ENCODE data around the gene CA10.

Gene CA10

DNA sequence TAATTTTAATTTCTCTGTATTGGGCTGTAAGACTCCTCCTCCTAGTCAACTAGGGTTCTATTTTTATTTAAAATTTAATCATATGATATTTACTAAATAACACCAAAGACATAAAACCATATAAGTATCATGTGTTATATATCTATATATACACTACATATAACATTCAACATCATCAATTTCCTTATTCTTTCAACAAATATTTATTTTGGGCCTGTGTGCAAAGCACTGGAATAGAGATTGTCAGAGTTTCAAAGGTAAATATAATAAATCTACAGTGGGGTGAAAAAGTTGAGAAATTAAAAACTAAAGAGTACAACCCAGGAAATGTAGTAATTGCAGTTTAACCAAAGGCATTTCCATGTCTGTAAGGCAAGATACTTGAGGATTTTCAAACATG, 364.0 kb downstream of the CA10 start:
- H3K27me3 ChIP-seq (ENCODE audit: insufficient read depth, insufficient read length): no peaks in the 10 kb centered on the region
- no peak overlapping the region for H3K4me3 ChIP-seq (ENCODE audit: insufficient read length, low read depth)
- no peak overlapping the region for H3K9ac ChIP-seq (ENCODE audit: insufficient read length, low read depth)
- no peaks in the 10 kb centered on the region for H3K9me3 ChIP-seq (ENCODE audit: insufficient read depth, low read length)
- no peak for DNase-seq (ENCODE audit: low read depth, low spot score)
- H3K4me1 ChIP-seq (ENCODE audit: insufficient read depth, insufficient read length): no peaks in the 10 kb centered on the region
- TF ChIP-seq YY1 (IDR thresholded peaks at IDR 0.05; ENCODE audit: insufficient read depth, insufficient read length): no peak
- TF ChIP-seq SUZ12 (IDR thresholded peaks at IDR 0.05; ENCODE audit: extremely low read depth, insufficient read depth, insufficient read length): no peak
- TF ChIP-seq ZNF274 (IDR thresholded peaks at IDR 0.05; ENCODE audit: low read depth, low read length): no peak
- H3K36me3 ChIP-seq (ENCODE audit: insufficient read depth, insufficient read length, low read length): no peaks in the 10 kb centered on the region

DNA sequence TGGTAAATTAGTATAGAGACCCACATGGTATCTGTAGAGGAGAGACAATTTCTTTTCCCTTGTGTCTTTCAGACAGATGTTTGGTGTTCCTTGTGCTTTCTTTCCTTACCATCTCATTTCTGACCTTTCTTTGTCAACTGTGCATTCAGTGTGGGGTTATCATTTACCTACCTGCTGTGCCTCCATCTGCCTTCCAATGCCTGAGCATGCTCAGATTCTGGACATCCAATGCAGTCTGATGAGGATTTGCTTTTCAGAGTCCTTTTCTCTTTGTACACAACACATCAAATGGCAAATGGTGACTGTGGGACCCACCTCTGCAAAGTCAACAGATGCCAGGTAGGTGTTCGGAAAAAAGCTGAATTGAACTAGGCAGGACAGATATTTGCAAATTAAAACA, 364.8 kb downstream of the CA10 start:
- no peaks in the 10 kb centered on the region for H3K9me3 ChIP-seq (ENCODE audit: insufficient read depth, low read length)
- DNase-seq (ENCODE audit: low read depth, low spot score): no peak
- H3K27me3 ChIP-seq (ENCODE audit: insufficient read depth, insufficient read length): no peaks in the 10 kb centered on the region
- no peaks in the 10 kb centered on the region for H3K36me3 ChIP-seq (ENCODE audit: insufficient read depth, insufficient read length, low read length)
- TF ChIP-seq YY1 (IDR thresholded peaks at IDR 0.05; ENCODE audit: insufficient read depth, insufficient read length) (no peak), ZNF274 (IDR thresholded peaks at IDR 0.05; ENCODE audit: low read depth, low read length) (no peak), SUZ12 (IDR thresholded peaks at IDR 0.05; ENCODE audit: extremely low read depth, insufficient read depth, insufficient read length) (no peak)
- H3K9ac ChIP-seq (ENCODE audit: insufficient read length, low read depth): no peak overlapping the region
- no peaks in the 10 kb centered on the region for H3K4me1 ChIP-seq (ENCODE audit: insufficient read depth, insufficient read length)
- no peak overlapping the region for H3K4me3 ChIP-seq (ENCODE audit: insufficient read length, low read depth)

DNA sequence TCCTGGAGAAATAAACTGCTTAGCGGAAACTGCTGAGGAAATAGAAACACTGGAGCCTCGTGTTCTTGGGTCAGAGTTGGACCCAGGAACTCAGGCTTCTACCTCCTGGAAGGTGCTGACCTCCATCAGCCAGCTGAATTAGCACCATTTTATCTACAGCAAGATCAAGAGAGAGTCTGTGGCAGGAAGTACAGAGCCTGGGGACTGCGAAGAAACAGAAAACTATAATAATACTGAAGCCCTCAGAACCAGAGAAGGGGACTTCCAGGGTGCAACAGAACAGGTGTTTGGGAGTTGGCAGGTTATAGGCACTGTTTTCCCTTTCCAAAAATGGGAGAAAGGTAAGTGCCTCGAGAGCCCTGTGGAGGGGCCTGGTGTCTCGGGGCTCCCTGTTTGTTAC, 379.7 kb downstream of the CA10 start:
- no peak for DNase-seq (ENCODE audit: low read depth, low spot score)
- TF ChIP-seq ZNF274 (IDR thresholded peaks at IDR 0.05; ENCODE audit: low read depth, low read length): no peak
- no peak for TF ChIP-seq SUZ12 (IDR thresholded peaks at IDR 0.05; ENCODE audit: extremely low read depth, insufficient read depth, insufficient read length)
- TF ChIP-seq YY1 (IDR thresholded peaks at IDR 0.05; ENCODE audit: insufficient read depth, insufficient read length): no peak
- no peaks in the 10 kb centered on the region for H3K27me3 ChIP-seq (ENCODE audit: insufficient read depth, insufficient read length)

DNA sequence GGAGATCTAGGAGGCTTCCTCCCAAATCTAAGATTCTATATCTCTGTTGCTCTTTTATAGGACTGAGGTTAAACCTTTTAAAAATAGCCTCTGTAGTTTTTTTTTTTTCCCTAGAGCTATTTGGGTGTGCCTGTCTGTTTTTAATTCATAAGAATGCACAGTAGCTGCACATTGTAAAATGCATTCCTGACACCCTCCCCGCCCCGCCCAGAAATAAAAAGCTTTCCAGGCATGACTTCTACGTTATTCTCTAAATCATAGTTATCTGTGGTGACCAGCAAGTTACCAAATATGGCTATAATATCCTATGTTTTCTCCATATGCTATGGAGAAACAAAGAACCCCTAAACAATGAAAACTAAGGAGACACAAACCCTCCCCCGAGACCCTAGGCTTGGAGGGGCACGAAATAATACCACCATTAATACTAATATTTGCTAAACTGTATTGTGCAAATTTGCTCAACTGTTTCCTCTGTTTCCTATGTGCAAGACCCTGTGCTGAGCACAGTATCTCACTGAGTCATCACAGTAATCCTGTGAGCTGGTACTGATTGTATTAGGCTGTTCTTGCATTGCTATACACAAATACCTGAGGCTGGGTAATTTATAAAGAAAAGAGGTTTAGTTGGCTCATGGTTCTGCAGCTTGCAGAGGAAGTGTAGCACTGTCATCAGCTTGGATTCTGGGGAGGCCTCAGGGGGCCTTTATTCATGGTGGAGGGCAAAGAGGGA, 388.3 kb downstream of the CA10 start:
- no peaks in the 10 kb centered on the region for H3K27me3 ChIP-seq (ENCODE audit: insufficient read depth, insufficient read length)
- DNase-seq (ENCODE audit: low read depth, low spot score): no peak
- H3K9me3 ChIP-seq (ENCODE audit: insufficient read depth, low read length): no peaks in the 10 kb centered on the region
- H3K9ac ChIP-seq (ENCODE audit: insufficient read length, low read depth): no peak overlapping the region
- no peak overlapping the region for H3K4me3 ChIP-seq (ENCODE audit: insufficient read length, low read depth)
- no peaks in the 10 kb centered on the region for H3K36me3 ChIP-seq (ENCODE audit: insufficient read depth, insufficient read length, low read length)
- TF ChIP-seq YY1 (IDR thresholded peaks at IDR 0.05; ENCODE audit: insufficient read depth, insufficient read length) (no peak), ZNF274 (IDR thresholded peaks at IDR 0.05; ENCODE audit: low read depth, low read length) (no peak), SUZ12 (IDR thresholded peaks at IDR 0.05; ENCODE audit: extremely low read depth, insufficient read depth, insufficient read length) (no peak)
- H3K4me1 ChIP-seq (ENCODE audit: insufficient read depth, insufficient read length): no peaks in the 10 kb centered on the region

More for the DNA sequence above, 379.7 kb downstream of the CA10 start:
- Histone ChIP-seq H3K4me3 (ENCODE audit: insufficient read length, low read depth) (no peak overlapping the region), H3K9me3 (ENCODE audit: insufficient read depth, low read length) (no peaks in the 10 kb centered on the region), H3K4me1 (ENCODE audit: insufficient read depth, insufficient read length) (no peaks in the 10 kb centered on the region), H3K9ac (ENCODE audit: insufficient read length, low read depth) (no peak overlapping the region), H3K36me3 (ENCODE audit: insufficient read depth, insufficient read length, low read length) (no peaks in the 10 kb centered on the region)

DNA sequence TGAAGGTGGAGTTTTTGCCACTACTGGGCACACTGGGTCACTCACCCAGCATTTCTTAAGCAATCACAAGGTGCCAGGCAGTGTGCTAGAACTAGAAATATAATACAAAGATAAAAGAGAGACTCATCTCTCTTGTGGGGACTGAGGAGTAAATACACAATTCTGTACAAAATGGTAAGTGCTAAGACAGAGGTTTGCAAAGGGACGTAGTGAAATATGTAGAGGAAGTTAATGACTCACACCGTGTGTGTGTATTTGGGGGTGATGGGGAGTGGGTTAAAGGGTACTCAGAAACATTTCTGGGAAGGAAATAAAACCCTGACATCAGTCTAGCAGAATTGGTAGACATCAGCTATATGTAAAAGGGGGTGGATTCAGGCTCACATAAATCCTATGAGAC, 389.3 kb downstream of the CA10 start:
- DNase-seq (ENCODE audit: low read depth, low spot score): no peak
- Histone ChIP-seq H3K4me3 (ENCODE audit: insufficient read length, low read depth) (no peak overlapping the region), H3K36me3 (ENCODE audit: insufficient read depth, insufficient read length, low read length) (no peaks in the 10 kb centered on the region), H3K9me3 (ENCODE audit: insufficient read depth, low read length) (no peaks in the 10 kb centered on the region), H3K4me1 (ENCODE audit: insufficient read depth, insufficient read length) (no peaks in the 10 kb centered on the region), H3K27me3 (ENCODE audit: insufficient read depth, insufficient read length) (no peaks in the 10 kb centered on the region), H3K9ac (ENCODE audit: insufficient read length, low read depth) (no peak overlapping the region)
- TF ChIP-seq SUZ12 (IDR thresholded peaks at IDR 0.05; ENCODE audit: extremely low read depth, insufficient read depth, insufficient read length) (no peak), ZNF274 (IDR thresholded peaks at IDR 0.05; ENCODE audit: low read depth, low read length) (no peak), YY1 (IDR thresholded peaks at IDR 0.05; ENCODE audit: insufficient read depth, insufficient read length) (no peak)

DNA sequence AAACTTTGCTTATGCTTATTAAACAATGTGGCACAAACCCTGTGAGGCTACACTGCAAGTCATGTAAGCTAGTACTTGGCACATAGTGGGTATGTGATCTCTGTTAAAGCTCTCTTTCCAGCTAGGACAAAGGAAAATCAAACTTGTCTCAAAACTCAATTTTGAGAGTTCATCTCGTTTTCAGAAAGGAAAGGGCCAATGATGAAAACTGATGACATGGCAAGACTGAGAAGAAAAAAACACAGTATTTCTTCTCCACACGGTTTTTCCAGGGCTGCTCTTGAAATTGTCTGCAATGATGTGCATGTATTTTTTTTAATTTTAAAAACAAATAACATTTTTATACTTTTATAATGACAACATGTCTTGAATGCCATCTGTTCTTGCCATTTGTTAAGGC, 389.8 kb downstream of the CA10 start:
- no peak for DNase-seq (ENCODE audit: low read depth, low spot score)
- no peak for TF ChIP-seq ZNF274 (IDR thresholded peaks at IDR 0.05; ENCODE audit: low read depth, low read length)
- no peak for TF ChIP-seq YY1 (IDR thresholded peaks at IDR 0.05; ENCODE audit: insufficient read depth, insufficient read length)
- no peak for TF ChIP-seq SUZ12 (IDR thresholded peaks at IDR 0.05; ENCODE audit: extremely low read depth, insufficient read depth, insufficient read length)
- no peaks in the 10 kb centered on the region for H3K36me3 ChIP-seq (ENCODE audit: insufficient read depth, insufficient read length, low read length)
- H3K9me3 ChIP-seq (ENCODE audit: insufficient read depth, low read length): no peaks in the 10 kb centered on the region
- no peaks in the 10 kb centered on the region for H3K4me1 ChIP-seq (ENCODE audit: insufficient read depth, insufficient read length)
- H3K4me3 ChIP-seq (ENCODE audit: insufficient read length, low read depth): no peak overlapping the region
- H3K9ac ChIP-seq (ENCODE audit: insufficient read length, low read depth): no peak overlapping the region
- no peaks in the 10 kb centered on the region for H3K27me3 ChIP-seq (ENCODE audit: insufficient read depth, insufficient read length)

DNA sequence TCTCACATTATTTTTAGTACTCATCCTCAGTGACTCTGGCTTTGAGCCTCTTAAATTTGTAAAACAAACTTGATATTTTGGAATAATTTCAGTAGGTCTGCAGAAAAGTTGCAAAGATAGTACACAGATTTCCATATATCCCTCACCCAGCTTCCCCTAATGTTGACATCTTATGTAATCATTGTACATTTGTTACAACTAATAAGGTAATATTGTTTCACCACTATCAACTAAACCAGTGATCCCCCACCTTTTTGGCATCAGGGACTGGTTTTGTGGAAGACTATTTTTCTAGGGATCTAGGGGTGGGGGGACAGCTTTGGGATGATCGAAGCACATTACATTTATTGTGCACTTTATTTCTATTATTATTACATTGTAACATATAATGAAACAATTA, 391.2 kb downstream of the CA10 start:
- Histone ChIP-seq H3K9me3 (ENCODE audit: insufficient read depth, low read length) (no peaks in the 10 kb centered on the region), H3K27me3 (ENCODE audit: insufficient read depth, insufficient read length) (no peaks in the 10 kb centered on the region), H3K36me3 (ENCODE audit: insufficient read depth, insufficient read length, low read length) (no peaks in the 10 kb centered on the region), H3K4me3 (ENCODE audit: insufficient read length, low read depth) (no peak overlapping the region), H3K4me1 (ENCODE audit: insufficient read depth, insufficient read length) (no peaks in the 10 kb centered on the region), H3K9ac (ENCODE audit: insufficient read length, low read depth) (no peak overlapping the region)
- TF ChIP-seq YY1 (IDR thresholded peaks at IDR 0.05; ENCODE audit: insufficient read depth, insufficient read length): no peak
- no peak for DNase-seq (ENCODE audit: low read depth, low spot score)
